ENCODE results near the gene EXOC7.

EXOC7 gene

GRCh38 chr17:76103274-76104139 lies at the start of gene EXOC7:
TSS of gene EXOC7 (minus strand) at chr17:76103787. CDS start at chr17:76103692, 95 bp downstream.
- DNase-seq (ENCODE audit: low read depth) = peak; percentile 95

GRCh38 chr17:76153202-76153601 lies 49.6 kb upstream of the EXOC7 start:
- no peak for DNase-seq (ENCODE audit: low read depth)

DNA sequence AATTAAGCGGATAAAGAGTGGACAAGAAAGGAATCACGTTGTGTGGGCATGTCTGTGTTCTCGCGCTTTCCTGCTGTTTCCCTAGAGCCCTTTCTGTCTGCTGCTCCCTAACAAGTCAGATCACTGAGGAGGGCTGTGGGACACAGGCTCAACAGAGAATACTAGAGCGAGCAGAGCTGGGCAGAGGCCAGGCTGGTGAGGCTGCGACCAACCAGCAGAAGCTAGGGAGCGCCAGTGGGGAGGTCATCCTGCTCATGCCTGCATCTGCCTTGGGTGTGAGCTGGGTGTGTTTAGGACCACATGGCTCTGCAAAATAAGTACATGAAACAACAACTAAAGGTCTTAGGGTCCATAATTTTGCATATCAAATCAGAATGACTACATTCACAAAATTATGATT lies 49.0 kb upstream of the EXOC7 start:
- DNase-seq (ENCODE audit: low read depth) = no peak

- DNase-seq (ENCODE audit: low read depth) = no peak
These were observed 48.4 kb upstream of the EXOC7 start for GRCh38 chr17:76151896-76152454.

GRCh38 chr17:76150712-76151622 lies 47.4 kb upstream of the EXOC7 start:
- no peak for DNase-seq (ENCODE audit: low read depth)

GRCh38 chr17:76149214-76149613 lies 45.6 kb upstream of the EXOC7 start:
- DNase-seq (ENCODE audit: low read depth) = no peak

DNA sequence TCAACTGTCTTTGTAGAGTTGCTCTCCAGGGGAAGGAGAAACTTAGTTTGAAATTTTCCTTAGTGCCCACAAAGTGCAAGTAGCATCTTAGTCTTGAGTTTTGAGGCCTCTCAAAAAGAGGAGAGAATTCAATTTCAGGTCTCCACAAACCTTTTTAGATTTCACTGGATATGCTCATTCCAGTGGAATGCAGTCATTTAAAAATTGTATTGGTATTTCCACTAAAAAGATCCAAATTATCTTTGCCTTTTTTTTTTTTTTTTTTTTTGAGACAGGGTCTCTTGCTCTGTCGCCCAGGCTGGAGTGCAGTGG lies 44.4 kb upstream of the EXOC7 start:
- no peak for DNase-seq (ENCODE audit: low read depth)

DNA sequence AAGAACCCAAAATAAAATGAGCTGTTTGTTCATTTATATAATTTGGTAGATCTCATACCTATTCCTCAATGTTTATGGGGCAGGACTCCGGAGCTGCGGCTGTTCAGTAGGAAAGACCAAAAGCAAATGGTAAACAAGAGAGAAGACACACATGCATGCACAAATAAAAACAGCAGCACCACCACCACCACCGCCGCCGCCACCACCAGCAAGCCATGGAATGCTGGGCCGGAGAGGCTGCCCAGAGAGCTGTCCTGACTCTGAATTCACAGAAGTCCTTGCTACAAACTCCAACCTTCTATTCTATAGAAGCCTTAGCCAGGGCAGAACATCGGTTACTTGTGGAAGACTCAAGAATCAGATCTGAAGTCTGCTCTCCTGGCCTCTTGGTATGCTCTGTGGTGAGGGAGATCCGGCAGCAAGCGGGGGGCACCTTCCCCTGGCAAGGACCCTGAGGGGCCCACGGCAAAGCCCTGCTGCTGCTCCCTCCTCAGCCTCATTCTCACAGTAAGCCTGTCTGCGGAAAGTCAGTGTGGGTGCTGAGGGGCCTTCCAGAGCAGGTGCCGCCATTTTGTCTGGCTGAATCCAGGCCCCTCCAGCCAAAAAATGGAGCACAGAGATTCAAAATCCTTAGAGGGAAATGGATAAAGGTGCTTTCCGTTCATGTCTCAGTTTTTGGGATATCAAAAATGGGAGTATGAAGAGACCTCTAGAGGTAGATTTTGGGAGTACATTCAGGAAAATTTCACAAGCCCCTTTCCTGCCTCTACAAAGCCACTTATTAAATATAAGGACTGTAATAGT lies 43.8 kb upstream of the EXOC7 start:
- DNase-seq (ENCODE audit: low read depth) = peak; percentile 61

- DNase-seq (ENCODE audit: low read depth) = peak; percentile 28
These were observed 42.7 kb upstream of the EXOC7 start for GRCh38 chr17:76146053-76146851.

DNA sequence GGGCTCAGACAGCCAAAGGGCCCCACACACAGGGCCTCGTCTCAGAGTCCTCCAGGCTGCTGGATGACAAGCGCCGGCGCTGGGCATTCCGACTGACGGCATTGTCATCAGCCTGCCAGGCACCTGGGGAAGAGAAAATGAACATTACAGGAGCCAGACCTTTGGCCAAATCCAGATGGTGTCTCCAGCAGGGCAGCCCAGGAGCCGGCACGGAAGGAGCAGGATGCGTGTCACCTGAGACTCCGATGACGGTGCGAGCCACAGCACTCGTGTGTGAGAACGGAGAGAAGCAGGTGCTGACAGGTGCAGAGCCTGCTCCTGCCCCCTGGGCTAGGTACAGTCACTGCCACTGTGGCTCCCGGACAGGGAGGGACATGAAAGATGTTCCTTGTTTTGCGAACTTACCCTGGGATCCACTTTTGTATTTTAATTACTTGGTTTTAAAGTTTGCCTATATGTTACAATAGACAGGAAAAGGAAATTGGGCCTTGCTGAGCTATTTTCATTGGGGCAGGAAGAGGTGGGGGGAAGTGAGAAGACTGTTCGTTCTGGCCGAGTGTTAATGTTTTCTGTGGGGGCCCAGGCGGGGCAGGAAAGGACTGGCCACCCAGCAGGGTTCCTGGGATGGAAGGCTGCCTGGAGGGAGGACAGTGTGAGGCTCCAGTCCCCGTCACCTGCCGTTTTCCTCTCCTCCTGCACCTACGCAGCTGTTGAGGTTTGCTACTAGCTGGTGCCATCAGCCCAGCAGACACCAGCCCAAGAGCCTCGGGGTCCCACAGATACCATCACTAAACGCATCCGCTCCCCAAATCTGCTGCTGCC lies 41.9 kb upstream of the EXOC7 start:
- DNase-seq (ENCODE audit: low read depth) = no peak

GRCh38 chr17:76142585-76143041 lies 39.0 kb upstream of the EXOC7 start:
- no peak for DNase-seq (ENCODE audit: low read depth)

DNA sequence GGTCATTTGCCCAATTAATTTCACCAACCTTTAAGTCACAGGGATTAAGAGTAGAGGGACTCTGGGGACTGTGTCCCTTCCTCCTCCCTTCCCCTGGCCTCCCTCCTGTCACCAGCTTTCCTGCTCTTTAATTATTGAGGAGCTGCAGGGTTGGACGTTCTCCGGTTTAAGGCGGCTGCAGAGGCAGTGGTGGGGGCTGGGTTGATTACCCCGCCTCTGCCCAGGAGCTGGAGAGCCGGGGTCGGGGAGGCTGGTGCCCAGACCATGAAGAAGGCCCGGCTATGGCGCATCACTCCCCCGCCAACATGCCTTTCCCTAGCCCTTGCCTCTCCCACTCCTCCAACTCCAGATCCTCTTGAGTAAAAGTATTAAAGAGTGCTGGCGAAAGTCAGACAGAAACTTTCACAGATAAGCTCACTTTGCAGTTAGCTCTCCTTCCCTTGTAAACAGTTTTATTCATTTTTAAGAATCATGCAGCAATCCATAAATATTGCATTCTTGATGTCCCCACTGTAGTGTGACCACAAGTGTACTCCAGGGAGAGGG lies 38.5 kb upstream of the EXOC7 start:
- DNase-seq (ENCODE audit: low read depth) = no peak

DNA sequence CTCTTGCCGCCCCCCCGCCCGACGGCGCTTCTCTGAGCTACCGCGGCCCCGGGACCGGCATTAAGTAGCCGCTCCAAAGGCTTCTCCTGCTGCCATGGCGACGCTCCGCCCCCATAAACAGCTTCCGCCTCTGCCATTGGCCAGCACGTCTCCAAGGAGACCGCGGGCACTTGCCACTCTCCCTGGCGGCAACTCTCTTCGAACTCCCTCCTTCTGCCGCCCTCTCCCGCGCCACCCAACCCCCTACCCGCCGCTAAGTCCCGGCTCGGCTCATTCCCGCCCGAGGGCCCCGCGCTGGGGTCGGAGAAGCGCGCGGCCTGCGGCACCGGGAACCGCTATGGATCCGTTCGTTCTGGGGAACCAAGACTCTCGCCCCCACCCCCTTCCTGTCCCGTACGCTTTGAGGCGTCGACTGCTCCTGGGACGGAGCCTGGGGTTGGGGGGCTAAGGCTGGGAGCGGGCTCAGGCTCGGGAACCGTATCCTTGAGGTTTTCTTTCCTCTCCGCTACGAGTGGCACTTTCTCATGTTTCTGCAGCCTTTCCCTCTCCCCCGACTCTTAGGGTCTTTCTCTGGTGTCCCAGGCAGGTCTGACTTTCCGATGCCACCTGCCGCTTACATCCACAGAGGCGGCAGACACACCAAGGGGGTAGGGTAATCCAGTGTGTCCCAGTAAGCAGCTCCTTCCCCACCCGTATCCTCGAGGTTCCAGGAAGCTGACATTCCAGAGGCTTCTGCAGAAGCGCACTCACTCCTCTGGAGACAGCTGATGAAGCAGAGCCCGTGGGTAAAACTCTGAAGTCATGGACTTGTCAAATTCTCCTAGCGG lies 37.8 kb upstream of the EXOC7 start, which contains the start of gene FOXJ1:
FOXJ1 (minus strand) TSS at position 34 of the 827 bp plus-strand sequence. CDS start 850 bp downstream, outside the sequence.
- DNase-seq (ENCODE audit: low read depth) = peak; percentile 92

DNA sequence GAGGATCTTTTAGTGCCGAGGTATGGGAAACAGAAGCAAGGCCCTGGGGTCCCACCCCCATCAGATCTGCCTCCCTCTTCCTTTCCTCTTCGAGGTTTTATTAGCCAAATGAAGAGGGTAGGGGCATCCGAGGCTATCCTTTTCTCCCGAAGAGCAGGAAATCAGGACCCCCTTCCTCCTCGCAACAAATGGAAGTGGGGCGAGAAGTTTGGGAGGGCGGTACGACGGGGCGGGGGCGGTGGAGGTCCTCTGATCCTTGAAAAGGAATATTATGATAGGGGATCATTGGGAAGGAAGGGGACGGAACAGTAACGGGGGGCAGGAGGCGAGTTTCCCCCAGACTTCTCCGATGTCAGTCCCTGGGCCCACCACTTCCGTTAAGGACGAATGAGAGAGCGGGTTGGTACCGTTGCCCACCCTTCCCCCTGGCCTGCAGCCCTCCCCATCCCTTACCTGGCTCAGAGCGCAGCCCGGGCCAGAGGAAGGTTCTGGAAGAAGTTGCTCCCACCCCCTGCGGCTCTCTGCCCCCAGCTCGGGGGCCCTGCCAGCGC lies 37.1 kb upstream of the EXOC7 start:
- DNase-seq (ENCODE audit: low read depth) = no peak

DNA sequence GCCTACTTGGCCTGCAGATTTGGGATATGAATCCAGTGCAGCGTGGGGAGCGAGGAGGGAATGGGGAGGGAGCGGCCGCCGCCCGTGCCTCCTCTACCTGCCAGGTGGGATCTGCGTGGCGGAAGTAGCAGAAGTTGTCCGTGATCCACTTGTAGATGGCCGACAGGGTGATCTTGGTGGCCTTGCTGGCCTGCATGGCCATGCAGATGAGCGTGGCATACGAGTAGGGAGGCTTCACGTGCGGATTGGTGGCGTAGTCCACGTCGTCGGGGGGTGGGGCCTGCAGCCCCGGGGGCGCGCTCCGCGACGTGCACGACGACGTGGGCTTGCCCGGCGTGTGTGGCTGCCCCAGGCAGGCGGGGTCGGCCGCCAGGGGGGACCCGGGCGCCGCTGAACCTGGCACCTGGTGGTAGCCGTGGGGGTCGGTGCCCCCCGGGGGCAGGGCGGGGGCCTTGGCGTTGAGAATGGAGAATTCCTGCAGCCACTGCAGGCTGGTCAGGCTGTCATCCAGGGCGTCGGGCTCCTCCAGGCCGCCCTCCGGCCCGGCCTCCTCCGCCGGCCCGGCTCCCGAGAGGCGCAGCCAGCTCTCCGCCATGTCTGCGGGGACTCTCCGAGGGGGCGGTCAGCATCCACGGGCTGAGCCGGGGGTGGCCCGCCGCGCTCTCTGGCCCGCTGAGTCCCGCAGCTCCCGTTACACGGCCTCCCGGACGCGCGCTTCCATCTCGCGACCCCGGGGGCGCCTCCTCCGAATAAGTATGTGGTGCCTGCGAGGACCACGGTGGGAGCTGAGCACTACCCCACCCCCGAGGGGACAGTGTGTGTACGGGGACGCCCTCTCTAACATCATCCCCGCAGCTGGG lies 36.4 kb upstream of the EXOC7 start:
- no peak for DNase-seq (ENCODE audit: low read depth)

- DNase-seq (ENCODE audit: low read depth) = no peak
These were observed 35.5 kb upstream of the EXOC7 start for GRCh38 chr17:76138896-76139752.
